ENCODE measurements around the gene DHRSX. TPM values are rescaled to one million over a fixed set of nuclear protein-coding genes. Genes with fewer than 3 reads are reported as not detected.

Gene DHRSX
- polyA plus RNA-seq, 3 donors: 12.9 to 33.2 (median 28.3) TPM

GRCh38 chrX:2514131-2514530, 13.4 kb upstream of the DHRSX start:
- WGBS (ENCODE audit: insufficient coverage): 53% methylated on average over 5 of the region's 5 CpGs
- peaks cover 0 to 2% (median 0%) of the 10 kb centered on the region in 7 donors for H3K9me3 Mint-ChIP-seq
- no peaks in the 10 kb centered on the region for H3K79me2 ChIP-seq (ENCODE audit: insufficient read depth, low read length)
- H3K4me2 ChIP-seq (replicated peaks; ENCODE audit: extremely low read depth, low read length, poor library complexity, severe bottlenecking): no peak overlapping the region
- no peak overlapping the region for H3K27ac Mint-ChIP-seq
- no peaks in the 10 kb centered on the region for H3K4me1 ChIP-seq (ENCODE audit: control insufficient read depth in 1 of 2, insufficient read depth in 2 of 2, low read length in 2 of 2)
- no peaks in the 10 kb centered on the region for H3K36me3 ChIP-seq (replicated peaks in 1 of 2; ENCODE audit: control insufficient read depth in 1 of 2, insufficient read depth in 2 of 2, low read length in 2 of 2)
- TF ChIP-seq CTCF (IDR thresholded peaks at IDR 0.05): no peak
- no peak overlapping the region for H3K4me3 Mint-ChIP-seq
- H3K4me1 Mint-ChIP-seq: peaks cover 2% of the 10 kb centered on the region
- intact Hi-C loops (cut with micrococcal nuclease): no loop called here
- no peak overlapping the region for H3K9ac ChIP-seq (ENCODE audit: insufficient read depth, low read length, poor library complexity, severe bottlenecking)
- H3K27me3 Mint-ChIP-seq (ENCODE audit: low read depth in 3 of 3): peaks cover 2 to 4% (median 4%) of the 10 kb centered on the region in 3 donors
- no peak overlapping the region for H3K4me3 ChIP-seq (replicated peaks in 1 of 3; ENCODE audit: low read depth in 2 of 3, low read length in 3 of 3)
- no peaks in the 10 kb centered on the region for H3K9me3 ChIP-seq (replicated peaks in 1 of 2; ENCODE audit: control insufficient read depth in 1 of 2, insufficient read depth in 1 of 2, low read length in 2 of 2)
- no peak for DNase-seq
- no peak overlapping the region for H3K27ac ChIP-seq (ENCODE audit: low read depth in 1 of 2, low read length in 2 of 2)
- H3K36me3 Mint-ChIP-seq: no peaks in the 10 kb centered on the region
- H4K20me1 ChIP-seq (ENCODE audit: insufficient read depth, low read length): no peaks in the 10 kb centered on the region
- no peaks in the 10 kb centered on the region for H3K27me3 ChIP-seq (ENCODE audit: control insufficient read depth in 2 of 2, insufficient read depth in 2 of 2, low read length in 2 of 2)
- no peak overlapping the region for H2AFZ ChIP-seq (ENCODE audit: insufficient read depth, low read depth, low read length, poor library complexity, severe bottlenecking)

DNA sequence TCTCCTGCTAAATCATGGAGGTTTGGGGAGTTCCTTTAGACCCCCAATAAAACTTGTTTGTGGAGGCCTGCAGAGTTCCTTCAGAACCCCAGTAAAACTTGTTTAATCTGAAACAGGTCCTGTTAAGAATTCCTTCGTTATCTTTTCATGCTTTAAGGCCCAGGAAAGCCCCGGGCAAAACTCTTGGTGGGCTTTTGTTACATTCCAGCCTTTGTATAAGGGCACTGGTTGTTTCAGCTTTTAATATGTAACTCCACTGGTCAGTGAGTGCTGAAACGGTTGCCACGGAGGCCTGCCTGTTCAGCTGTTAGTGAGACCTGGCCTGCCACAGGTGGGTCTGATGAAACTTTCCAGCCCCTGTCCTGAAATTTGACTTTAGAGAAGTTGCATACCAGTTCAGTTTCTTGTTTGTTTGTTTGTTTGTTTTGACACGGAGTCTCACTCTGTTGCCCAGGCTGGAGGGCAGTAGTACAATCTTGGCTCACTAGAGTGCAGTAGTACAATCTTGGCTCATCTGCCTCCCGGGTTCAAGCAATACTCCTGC, 12.4 kb upstream of the DHRSX start:
- intact Hi-C loops (cut with micrococcal nuclease): no loop called here

More for the DNA sequence above, 12.4 kb upstream of the DHRSX start:
- Histone ChIP-seq H3K27me3 (ENCODE audit: control insufficient read depth in 2 of 2, insufficient read depth in 2 of 2, low read length in 2 of 2) (no peaks in the 10 kb centered on the region), H3K4me2 (replicated peaks; ENCODE audit: extremely low read depth, low read length, poor library complexity, severe bottlenecking) (no peak overlapping the region), H3K9ac (ENCODE audit: insufficient read depth, low read length, poor library complexity, severe bottlenecking) (no peak overlapping the region), H3K9me3 (replicated peaks in 1 of 2; ENCODE audit: control insufficient read depth in 1 of 2, insufficient read depth in 1 of 2, low read length in 2 of 2) (no peaks in the 10 kb centered on the region), H3K27ac (ENCODE audit: low read depth in 1 of 2, low read length in 2 of 2) (no peak overlapping the region), H3K4me3 (replicated peaks in 1 of 3; ENCODE audit: low read depth in 2 of 3, low read length in 3 of 3) (no peak overlapping the region), H4K20me1 (ENCODE audit: insufficient read depth, low read length) (no peaks in the 10 kb centered on the region), H2AFZ (ENCODE audit: insufficient read depth, low read depth, low read length, poor library complexity, severe bottlenecking) (no peak overlapping the region), H3K36me3 (replicated peaks in 1 of 2; ENCODE audit: control insufficient read depth in 1 of 2, insufficient read depth in 2 of 2, low read length in 2 of 2) (no peaks in the 10 kb centered on the region), H3K79me2 (ENCODE audit: insufficient read depth, low read length) (no peaks in the 10 kb centered on the region), H3K4me1 (ENCODE audit: control insufficient read depth in 1 of 2, insufficient read depth in 2 of 2, low read length in 2 of 2) (no peaks in the 10 kb centered on the region)
- Mint-ChIP-seq H3K27me3 (ENCODE audit: low read depth in 3 of 3) (peaks cover 2 to 9% (median 7%) of the 10 kb centered on the region in 3 donors), H3K4me3 (no peak overlapping the region), H3K36me3 (no peaks in the 10 kb centered on the region), H3K4me1 (peaks cover 2% of the 10 kb centered on the region), H3K27ac (no peak overlapping the region), H3K9me3 (peaks cover 0 to 2% (median 0%) of the 10 kb centered on the region in 7 donors)
- WGBS (ENCODE audit: insufficient coverage): 91% methylated on average over 4 of the region's 6 CpGs
- no peak for TF ChIP-seq CTCF (IDR thresholded peaks at IDR 0.05)
- no peak for DNase-seq

Data from CD14-positive monocyte (primary cell).